DMS 273 treated with DMSO at 0.1 percent for 48 hours (cell line): ENCODE results near the gene SLC4A7.
A peak's percentile ranks its signal among the peaks of the same experiment; 100 is the strongest.
"Not testable (repeated sequence)": the region's sequence is repeated elsewhere in the genome, so short reads cannot be mapped to it uniquely, and the experiment has no call there.

ENCODE experiments used
- DNase-seq: peaks from one replicate; lab custom pipeline; 2025; lab: John Stamatoyannopoulos, UW

SLC4A7 gene

DNA sequence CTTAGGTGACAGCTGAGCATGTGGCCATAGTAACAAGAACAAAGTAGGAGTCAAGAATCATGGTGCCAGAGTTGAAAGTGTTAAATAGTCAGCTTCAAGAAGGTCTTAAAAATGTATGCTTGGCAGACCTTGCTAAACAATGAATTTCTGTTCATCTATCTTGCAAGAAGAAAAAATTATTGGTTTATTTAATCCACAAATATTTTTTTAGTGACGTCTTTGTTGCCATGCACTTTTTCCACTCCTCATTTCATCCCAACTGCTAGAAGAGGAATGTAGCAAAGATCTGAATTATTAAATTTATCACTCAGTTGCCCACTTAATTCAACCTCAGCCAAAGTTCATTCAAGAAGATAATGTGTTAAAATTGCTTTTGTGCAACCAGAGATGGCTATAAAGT is 3.2 kb upstream of the SLC4A7 start:
- no peak for DNase-seq

DNA sequence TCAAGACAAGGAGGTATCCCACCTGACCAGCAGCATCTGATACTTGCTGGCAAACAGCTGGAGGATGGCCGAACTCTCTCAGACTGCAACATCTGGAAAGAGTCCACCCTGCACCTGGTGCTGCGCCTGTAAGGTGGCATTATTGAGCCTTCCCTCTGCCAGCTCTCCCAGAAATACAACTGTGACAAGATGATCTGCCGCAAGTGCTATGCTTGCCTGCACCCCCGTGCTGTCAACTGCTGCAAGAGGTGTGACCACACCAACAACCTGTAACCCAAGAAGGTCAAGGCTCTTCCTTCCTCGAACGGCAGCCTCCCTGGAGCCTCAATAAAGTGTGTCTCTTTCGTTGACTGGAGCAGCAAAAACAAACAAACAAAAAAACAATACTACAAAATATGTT is 2.2 kb upstream of the SLC4A7 start:
- no peak for DNase-seq

DNA sequence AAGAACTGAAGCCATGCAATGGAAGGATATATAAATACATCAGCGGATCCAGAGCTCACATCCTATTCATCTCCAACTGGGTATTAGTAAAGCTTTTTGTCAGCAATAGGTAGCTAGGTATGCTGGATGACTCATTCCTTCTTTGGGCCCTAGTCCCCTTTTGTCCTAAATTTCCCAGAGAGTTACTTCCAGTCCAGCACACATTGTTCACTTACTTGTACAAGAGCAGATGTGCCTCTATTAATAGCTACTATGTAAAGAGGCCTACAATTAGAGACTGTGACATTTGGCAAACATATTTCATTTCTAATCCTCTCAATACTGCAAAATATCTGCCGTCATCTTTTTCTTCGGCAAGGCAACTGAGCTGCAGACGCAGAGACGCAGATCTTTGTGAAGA is 1.7 kb upstream of the SLC4A7 start:
- DNase-seq, result peak; percentile 62

DNA sequence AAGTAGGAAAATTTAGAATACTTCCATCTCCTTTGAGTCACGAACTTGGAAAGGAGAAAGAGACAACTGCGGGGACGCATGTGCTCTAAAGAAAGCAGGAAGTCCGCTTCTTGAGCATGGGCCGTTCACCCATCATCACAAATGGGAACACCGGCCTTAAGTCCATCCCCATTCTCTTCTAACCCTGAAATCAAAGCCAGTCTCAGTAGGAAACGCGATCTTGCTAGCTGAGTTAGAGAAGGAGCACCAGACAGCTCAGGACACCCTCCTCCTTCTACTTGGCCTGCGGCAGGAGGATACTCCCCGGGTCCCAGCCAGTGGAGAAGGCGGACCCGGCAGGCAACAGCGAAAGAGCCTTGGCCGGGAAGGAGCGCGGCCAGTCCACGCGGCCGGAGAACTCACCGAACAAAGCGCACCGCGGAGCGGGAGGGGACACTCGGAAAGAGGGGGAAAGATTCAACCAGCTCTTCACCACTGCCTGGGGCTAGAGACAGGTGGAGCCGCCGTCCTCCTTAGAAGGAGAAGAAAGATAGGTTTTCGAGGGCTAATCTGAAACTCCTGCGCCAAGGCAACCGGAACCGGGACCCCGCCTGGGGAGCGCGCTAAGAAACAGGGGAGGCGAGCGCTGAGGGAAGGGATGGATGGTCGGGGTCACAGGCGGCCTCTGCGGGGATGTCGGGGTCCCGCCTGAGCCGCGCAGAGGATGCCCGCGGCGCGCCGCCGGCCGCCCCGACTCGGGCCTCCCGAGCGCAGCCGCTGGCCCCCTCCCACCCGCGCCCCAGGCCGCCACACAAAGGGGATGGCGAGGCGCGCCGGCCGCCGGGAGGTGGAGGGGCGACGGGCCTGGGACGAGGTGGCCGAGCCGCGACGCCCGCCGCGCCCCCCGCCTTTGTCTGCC is 818 bp downstream of the SLC4A7 start:
- DNase-seq, result no peak

DNA sequence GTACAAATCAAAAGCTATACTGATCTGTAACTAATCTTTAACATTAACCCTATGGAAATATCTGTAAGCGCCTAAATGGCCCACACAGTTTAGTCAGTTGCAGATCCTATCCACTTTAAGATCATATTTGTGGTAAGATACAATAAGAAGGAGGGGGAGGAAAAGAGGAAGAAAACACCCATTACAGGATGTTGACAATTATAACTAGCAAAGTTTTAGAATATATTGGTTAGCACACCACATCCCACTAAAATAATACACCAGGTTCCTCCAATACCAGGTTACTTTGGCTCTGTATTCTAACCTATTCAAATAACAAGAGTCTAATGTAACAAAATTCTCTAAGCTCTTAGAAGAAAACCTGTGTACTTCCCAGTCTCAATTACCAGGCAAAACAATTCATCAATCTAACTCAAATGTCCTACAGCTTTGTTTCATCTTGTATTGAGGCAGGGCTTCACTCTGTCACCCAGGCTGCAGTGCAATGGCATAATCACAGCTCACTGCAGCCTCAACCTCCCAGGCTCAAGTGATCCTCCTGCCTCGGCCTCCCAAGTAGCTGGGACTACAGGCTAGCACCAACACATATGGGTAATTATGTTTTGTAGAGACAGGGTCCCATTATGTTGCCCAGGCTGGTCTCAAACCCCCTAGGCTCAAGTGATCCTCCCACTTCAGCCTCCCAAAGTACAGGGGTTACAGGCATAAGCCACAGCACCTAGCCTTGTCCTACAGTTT is 4.2 kb downstream of the SLC4A7 start:
- DNase-seq, result no peak

DNA sequence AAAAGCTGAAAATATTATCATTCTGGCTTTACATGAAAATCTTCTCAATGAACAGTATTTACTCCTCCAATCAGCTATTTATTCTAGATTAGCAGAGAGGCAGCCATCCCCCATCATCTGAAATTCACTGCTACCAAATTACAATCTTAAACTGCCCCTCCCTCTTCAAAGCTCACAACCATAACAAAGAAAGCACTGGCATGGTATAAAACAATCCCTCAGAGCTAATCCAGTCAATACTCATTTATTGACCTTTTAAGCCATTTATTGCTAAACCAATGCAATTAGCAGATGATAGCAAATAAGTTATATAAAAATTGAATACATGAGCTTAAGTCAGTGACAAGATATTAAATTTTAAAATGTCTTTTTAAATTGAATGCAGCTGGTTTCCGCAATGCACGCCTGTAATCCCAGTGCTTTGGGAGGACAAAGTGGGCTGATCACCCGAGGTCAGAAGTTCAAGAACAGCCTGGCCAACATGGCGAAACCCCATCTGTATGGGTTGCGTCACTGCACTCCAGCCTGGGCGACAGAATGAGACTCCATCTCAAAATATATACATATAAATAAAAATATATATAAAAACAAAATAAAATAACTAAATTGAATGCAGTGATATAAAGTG is 12.1 kb downstream of the SLC4A7 start:
- DNase-seq, result no peak

DNA sequence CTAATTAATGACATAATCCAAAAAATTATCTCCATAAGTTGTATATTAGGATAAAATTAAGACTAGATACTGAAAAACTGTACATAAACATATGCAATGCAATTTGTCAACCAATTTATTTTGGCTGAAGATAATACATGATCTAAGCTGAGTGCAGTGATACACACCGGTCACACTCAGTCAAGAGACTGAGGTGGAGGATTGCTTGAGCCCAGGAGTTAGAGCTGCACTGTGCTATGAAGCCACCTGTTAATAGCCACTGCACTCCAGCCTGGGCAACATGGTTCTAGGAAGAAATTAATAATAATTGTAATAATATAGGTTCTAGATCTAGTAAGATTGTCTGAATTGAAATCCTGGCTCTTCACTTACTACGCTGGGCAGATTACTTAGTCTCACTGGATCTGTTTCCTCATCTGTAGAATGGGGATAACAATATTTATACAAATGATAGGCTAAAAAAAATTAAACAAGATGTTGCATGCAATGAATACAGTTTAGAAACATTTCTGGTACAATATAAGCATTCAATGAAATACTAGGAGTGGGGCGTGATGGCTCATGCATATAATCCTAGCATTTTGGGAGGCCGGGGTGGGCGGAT is 15.8 kb downstream of the SLC4A7 start:
- DNase-seq, result no peak

DNA sequence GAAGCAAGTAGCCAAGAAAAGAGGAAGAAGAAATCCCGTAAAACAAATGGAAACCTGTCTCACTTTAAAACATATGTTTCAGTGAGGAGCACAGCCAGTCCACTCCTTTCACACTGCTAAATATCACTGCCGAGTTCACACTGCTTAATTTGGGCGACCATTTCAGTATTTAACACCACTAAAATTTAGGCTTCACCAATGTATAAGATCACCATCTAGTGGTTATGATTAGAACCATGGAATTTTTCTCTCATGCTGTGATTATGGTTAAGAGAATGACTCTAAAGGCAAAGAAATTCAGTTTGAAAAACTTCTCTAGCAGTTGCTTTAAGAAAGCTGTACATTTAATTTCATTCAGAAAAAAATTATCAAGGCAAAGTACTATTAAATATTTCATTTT is 16.6 kb downstream of the SLC4A7 start:
- DNase-seq, result no peak

DNA sequence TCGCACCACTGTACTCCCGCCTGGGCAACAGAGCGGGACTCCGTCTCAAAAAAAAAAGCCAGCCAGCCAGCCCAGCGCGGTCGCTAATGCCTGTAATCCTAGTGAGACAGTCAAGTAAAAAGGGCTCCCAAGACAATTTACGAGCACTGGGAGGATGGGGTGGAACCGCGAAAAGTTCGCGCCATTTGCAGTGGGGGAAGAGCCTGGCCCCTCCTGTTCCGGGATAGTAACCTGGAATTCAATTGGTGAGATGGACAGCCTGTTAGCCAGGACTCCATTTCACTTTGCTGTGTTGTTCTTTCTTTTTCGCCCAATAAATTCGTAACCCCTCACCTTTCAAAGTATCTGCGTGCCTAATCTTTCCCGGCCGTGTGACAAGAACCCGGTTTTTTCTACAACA is 19.5 kb downstream of the SLC4A7 start:
- no peak for DNase-seq

DNA sequence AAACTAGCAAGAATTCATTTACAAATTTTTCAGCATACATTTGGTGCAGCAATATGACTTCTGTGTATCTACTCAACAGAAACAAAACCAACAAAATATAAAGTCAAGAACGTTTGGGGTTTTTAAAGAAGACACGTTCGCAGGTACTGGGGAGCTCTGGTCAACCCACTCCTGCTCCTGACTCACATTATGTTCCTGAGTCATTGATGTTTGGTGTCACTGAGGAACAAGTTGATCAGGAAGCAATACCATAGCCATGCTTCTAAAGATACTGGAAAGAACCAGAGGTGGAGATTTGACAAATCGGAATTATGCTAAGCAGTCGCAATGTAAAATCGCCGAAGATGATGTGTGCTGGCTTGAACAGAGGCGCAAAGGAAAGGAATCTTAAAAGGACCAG is 22.0 kb downstream of the SLC4A7 start:
- no peak for DNase-seq

DNA sequence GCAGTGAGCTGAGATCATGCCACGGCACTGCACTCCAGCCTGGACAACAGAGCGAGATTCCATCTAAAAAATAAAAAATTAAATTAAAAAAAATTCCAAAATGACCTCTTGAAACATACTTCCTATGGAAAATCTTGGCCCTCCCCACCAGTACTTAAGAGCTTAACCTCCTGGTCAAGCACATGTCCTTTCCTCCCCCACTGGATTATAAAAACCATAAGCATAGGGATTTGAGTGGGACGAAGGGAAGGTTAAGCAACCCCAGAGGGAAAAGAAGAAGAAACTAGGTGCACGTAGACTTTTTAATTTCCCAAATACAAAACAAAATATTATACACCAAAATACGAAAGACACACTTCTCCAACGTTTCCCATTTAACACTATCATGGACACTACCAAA is 25.3 kb downstream of the SLC4A7 start:
- no peak for DNase-seq

DNA sequence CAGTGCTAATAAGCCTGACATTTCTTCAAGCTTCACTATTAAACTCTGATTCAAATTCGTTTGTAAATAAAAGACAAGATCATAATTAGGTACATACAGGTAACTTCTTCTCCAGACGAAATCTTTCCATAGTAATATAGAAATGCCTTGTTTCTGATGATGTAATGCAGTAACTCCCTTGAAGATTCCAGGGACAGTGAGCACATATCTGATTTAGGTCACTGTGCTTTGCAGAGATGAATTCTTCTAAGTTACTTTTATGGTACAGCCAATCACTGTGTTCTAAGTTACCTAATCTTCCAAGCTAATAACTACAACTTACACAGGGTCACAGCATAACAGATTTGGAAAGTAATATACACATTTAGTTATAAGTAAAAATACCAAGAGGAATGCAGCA is 27.6 kb downstream of the SLC4A7 start:
- no peak for DNase-seq

DNA sequence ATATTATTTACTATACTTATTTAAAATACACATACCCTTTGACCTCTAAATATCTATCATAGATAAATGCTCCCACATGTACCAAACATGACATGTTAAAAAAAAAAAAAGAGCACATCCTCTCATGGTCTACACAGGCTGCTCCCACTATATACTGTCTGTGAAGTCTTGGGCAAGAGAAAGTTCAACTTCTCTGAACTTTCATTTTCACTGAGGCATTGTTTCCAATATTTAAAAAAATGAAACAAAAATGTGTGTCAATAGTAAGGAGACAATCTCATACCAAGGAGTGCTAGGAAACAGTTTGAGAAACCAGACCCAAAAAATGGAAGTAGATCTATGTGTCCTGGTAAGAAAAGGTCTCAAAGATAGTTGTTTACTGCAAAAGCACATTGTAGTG is 29.3 kb downstream of the SLC4A7 start:
- DNase-seq, result no peak

DNA sequence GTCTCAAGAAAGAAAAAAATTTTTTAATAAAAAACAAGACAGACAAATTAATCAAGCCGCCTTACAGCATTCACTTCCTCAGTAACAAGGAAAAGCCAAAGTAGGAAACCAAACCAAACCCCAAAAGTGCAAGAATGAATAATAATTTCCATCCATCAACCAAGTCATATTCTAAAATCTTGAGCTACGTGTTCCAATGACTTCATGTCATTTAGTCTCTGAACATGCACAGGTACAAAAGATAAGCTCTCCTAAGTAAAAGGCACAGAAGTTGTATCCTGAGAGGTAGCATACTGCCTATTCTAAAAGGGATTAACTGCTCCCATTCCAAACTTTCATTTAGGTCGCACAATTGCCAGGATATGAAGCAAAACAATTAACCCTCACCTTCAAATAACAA is 29.7 kb downstream of the SLC4A7 start:
- DNase-seq, result no peak

DNA sequence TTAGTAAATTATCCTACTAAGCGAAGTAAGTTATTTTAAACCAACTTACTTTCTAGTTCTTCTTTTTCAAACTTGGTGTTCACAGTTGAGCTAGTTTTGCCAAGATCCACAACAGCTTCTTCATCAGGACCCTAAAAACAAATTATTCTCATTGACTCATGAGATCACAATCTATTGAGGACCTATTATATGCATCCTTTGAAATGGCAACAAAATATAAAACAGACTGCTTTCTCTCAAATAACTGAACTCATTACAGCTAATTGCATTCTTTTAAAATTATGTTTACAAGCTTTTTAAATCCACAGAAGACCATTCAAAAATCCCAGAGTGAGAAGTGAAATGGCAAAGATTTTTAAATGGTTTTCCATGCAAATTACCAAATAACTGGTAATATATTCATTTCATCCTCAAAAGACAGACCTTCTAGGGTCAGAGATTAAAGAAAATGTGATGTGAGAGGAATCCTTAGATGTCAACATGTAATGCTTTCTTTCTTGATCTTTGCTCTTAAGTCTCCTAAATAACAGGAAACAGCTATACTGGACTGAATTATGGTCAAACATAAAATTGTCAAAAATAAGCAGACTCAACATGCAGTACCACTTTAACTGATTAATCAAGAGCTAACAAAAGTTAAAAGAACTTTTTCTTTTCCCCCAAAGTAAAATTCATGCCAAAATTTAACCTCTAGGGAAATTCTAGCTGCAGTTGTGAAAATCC is 31.7 kb downstream of the SLC4A7 start:
- no peak for DNase-seq

DNA sequence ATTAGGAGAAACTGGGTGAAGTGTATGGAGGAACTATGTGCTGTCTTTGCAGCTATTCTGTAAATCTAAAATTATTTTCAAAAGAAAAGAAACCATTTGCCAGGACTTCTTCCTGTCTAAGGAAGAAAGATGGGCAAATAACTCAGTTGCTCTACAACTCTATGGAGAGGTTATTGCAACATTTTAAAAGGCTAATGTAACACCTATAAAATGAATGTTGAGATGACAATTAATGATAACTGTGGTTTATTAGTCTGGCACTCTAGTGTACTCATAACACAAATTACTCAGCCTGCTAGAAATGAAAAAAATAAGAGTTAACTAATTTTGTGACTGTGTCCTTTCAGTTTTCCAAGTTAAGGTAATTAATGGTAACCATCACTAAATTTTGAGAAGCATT is 32.3 kb downstream of the SLC4A7 start:
- no peak for DNase-seq

DNA sequence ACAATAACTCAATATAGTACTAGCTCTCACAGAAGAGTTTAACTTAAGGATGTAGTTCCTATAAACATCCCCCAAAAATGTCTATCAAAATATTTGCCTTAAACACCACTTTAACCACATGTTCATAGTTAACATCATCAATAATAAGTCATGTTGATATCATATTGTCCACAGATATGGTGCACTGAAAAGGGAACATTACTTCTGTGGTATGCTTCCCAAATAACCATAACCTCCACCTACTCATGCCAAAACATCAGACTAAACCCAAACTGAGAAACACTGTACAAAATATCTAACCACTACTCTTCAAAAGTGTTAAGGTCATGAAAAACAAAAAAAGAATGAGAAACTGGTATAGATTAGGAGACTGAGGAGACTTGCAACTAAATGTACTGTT is 32.9 kb downstream of the SLC4A7 start:
- no peak for DNase-seq

DNA sequence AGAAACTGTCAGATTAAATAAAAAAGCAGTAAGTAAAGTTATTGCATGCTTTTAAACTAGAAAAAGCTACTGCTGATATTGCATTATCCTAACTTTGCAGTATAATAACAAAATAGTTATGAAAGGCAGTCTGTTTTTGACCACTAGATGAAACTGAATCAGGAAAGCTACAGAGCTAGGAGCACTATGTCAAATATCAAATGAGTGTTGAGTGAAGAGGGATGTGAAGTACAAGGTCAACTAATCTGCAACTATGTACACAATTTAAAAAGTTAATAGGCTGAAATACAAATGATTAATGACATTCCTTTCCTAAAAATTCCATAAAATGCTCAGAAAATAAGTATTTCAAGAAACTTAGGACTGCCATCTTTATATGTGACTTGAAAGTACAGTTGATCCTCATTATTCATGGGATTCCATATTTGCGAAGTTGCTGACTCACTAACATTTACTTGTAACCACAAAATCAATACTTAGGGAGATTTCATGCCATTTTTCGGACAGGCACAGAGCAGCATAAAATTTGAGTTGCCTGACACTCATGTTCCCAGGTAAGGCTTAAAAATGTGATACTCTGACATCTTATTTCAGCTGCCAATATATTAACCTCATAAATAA is 34.5 kb downstream of the SLC4A7 start:
- DNase-seq, result no peak

DNA sequence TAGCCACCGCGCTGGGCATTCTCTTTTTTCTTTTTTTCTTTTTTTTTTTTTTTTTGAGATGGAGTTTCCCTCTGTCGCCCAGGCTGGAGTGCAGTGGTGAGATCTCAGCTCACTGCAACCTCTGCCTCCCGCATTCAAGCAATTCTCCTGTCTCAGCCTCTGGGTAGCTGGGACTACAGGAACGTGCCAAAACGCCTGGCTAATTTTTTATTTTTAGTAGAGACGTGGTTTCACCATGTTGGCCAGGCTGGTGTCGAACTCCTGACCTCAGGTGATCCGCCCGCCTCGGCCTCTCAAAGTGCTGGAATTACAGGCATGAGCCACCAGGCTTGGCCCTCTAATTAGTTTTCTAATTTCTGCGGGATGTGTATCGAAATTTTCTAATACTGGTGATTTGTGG is 41.2 kb downstream of the SLC4A7 start:
- DNase-seq, result not testable (repeated sequence)

DNA sequence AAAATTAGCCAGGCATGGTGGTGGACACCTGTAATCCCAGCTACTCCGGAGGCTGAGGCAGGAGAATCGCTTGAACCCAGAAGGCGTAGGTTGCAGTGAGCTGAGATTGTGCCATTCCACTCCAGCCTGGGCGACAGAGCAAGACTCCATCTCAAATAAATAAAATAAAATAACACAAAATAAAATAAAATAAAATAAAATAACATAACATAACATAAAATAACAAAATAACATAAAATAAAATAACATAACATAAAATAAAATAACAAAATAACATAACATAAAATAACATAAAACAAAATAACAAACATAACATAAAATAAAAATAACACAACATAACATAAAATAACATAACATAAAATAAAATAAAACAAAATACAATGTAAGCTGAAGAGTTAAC is 45.8 kb downstream of the SLC4A7 start:
- DNase-seq, result not testable (repeated sequence)

DNA sequence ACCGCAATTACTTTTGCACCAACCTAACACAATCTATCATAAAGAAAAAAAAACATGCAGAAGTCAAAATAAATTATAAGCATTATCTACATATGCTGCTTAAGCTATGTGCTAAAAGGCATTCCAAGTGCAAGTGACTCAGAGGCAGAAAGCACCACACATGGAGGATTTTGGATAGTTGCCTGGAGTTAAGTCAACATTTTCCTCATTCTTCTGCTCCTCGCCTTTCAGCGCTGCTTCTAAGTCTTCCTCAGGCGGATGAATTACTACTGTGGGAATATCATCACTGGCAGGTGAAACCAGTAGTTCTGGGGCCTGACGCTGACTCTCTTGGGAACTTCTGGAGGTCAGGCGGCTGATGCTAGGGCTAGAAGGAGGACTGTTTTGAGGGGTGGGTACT is 53.1 kb downstream of the SLC4A7 start:
- no peak for DNase-seq

DNA sequence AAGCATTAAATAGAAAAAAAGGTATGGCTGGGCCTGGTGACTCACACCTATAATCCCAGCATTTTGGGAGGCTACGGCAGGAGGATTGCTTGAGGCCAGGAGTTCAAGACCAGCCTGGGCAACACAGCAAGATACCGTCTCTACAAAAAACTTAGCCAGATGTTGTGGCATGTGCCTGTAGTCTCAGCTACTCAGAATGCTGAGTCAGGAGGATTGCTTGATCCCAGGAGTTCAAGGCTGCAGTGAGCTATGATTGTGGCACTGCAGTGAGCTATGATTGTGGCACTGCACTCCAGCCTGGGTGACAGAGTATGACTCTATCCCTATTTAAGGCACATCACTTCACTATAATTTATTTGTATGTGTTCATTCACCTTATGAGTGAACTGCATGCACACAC is 54.3 kb downstream of the SLC4A7 start:
- DNase-seq, result no peak
